GM12878 (cell line): ENCODE results near the gene ACSL1.

Experiments used
- EED ChIP-seq: sonication (generic); IDR thresholded peaks from 2 replicates; pipeline ENCODE4 v1.6.1; 2016; ENCODE audit warnings: antibody characterized with exemption, low read depth
- EZH2 ChIP-seq: IDR thresholded peaks from 2 replicates; pipeline ENCODE4 v1.6.1; 2012; ENCODE audit warnings: low read depth, mild to moderate bottlenecking, control low read depth, inconsistent platforms, low read length, borderline replicate concordance; ENCODE audit not compliant: control insufficient read depth
- SRF ChIP-seq, 2 experiments: IDR thresholded peaks; 2 replicates each; pipeline ENCODE4 v1.6.1; 2011; ENCODE audit warnings: low read depth in 2 of 2, low read length in 2 of 2, mild to moderate bottlenecking in 1 of 2, moderate library complexity in 1 of 2
- YY1 ChIP-seq: IDR thresholded peaks from 2 replicates; pipeline ENCODE4 v1.6.1; 2011; ENCODE audit warnings: low read depth, mild to moderate bottlenecking, low read length

GRCh38 chr4:184805462-184806228, 20.1 kb downstream of the ACSL1 start:
- no peak for TF ChIP-seq EZH2
- TF ChIP-seq SRF (IDR thresholded peaks at IDR 0.05; ENCODE audit: low read depth in 2 of 2, low read length in 2 of 2) = no peak
- TF ChIP-seq YY1 = no peak
- no peak for TF ChIP-seq EED
